Smooth muscle cell (in vitro differentiated cells): ENCODE results near the gene MSI2. TPM values are rescaled to one million over a fixed set of nuclear protein-coding genes. Genes with fewer than 3 reads are reported as not detected.

Source experiments
- DNase-seq: peaks from one replicate; lab custom pipeline; 2025; ENCODE audit not compliant: unreplicated experiment; lab: John Stamatoyannopoulos, UW
- H2AFZ ChIP-seq: fragments of 200-600 bp; sonication (generic); 2 replicates; pipeline ENCODE4 v1.6.0; 2016; ENCODE audit warnings: antibody characterized with exemption, low read depth, mild to moderate bottlenecking
- H3F3A ChIP-seq: fragments of 200-600 bp; sonication (generic); 2 replicates; pipeline ENCODE4 v1.6.0; 2017; ENCODE audit warnings: antibody characterized with exemption, low read depth
- H3K27ac ChIP-seq: fragments of 200-600 bp; sonication (generic); 2 replicates; pipeline ENCODE4 v1.5.1; 2016; ENCODE audit warnings: low read depth, mild to moderate bottlenecking
- H3K27me3 ChIP-seq: fragments of 200-600 bp; sonication (generic); 2 replicates; pipeline ENCODE4 v1.6.1; 2016; ENCODE audit warnings: low read depth, mild to moderate bottlenecking
- H3K36me3 ChIP-seq: fragments of 200-600 bp; sonication (generic); 2 replicates; pipeline ENCODE4 v1.5.1; 2016; ENCODE audit warnings: low read depth
- H3K4me1 ChIP-seq: fragments of 200-600 bp; sonication (generic); 2 replicates; pipeline ENCODE4 v1.5.1; 2016; ENCODE audit warnings: low read depth
- H3K4me2 ChIP-seq: fragments of 200-600 bp; sonication (generic); 2 replicates; pipeline ENCODE4 v1.6.0; 2016; ENCODE audit warnings: mild to moderate bottlenecking
- H3K4me3 ChIP-seq: fragments of 200-600 bp; sonication (generic); 2 replicates; pipeline ENCODE4 v1.5.1; 2016; ENCODE audit warnings: mild to moderate bottlenecking
- H3K79me2 ChIP-seq: fragments of 200-600 bp; sonication (generic); 2 replicates; pipeline ENCODE4 v1.6.0; 2016; ENCODE audit warnings: low read depth, mild to moderate bottlenecking
- H3K9ac ChIP-seq: fragments of 200-600 bp; sonication (generic); 2 replicates; pipeline ENCODE4 v1.6.0; 2016; ENCODE audit warnings: low read depth
- H3K9me3 ChIP-seq: fragments of 200-600 bp; sonication (generic); replicated peaks from 2 replicates; pipeline ENCODE4 v1.5.1; 2016; ENCODE audit warnings: low read depth
- H4K20me1 ChIP-seq: fragments of 200-600 bp; sonication (generic); 2 replicates; pipeline ENCODE4 v1.6.0; 2016; ENCODE audit warnings: low read depth
- CTCF ChIP-seq: fragments of 200-600 bp; sonication (generic); IDR thresholded peaks from 2 replicates; pipeline ENCODE4 v1.5.1; 2017; ENCODE audit warnings: borderline replicate concordance, mild to moderate bottlenecking, antibody characterized with exemption; ENCODE audit not compliant: insufficient read depth, poor library complexity, severe bottlenecking
- WGBS: methylation state at CpG from one replicate; pipeline ENCODE4 v1.1.7; 2016; ENCODE audit warnings: low lambda C conversion rate; 5-methylcytosine and 5-hydroxymethylcytosine counted together
- polyA plus RNA-seq: library from polyadenylated mRNA; unstranded; fragments of >200 nt; fragmentation: Nextera tagmentation; extraction: Ambion mirVana; gene quantifications from 2 replicates; pipeline ENCODE4 v1.2.1, GENCODE V29; 2016
- total RNA-seq: library from RNA; depleted of rRNA; stranded (reverse); fragments of >200 nt; gene quantifications from 2 replicates; pipeline ENCODE4 v1.2.3, GENCODE V29; 2014

The MSI2 gene
- total and polyA plus RNA-seq, 2 experiments from 2014 or later, result 5.7 to 36.5 TPM

GRCh38 chr17:57366558-57367351, 110.4 kb downstream of the MSI2 start:
- Histone ChIP-seq H3K4me3 (no peak overlapping the region), H3K9me3 (no peaks in the 10 kb centered on the region)
- no peak for TF ChIP-seq CTCF

GRCh38 chr17:57368637-57369336, 112.5 kb downstream of the MSI2 start:
- no peak for TF ChIP-seq CTCF
- H3F3A ChIP-seq, result peaks cover 13% of the 10 kb centered on the region
- no peak overlapping the region for H3K4me3 ChIP-seq
- 84% methylated on average over 6 of the region's 6 CpGs for WGBS
- peaks cover 10% of the 10 kb centered on the region for H3K79me2 ChIP-seq
- no peaks in the 10 kb centered on the region for H3K9me3 ChIP-seq
- peaks cover 4% of the 10 kb centered on the region for H4K20me1 ChIP-seq
- no peaks in the 10 kb centered on the region for H3K27me3 ChIP-seq
- no peak overlapping the region for H3K9ac ChIP-seq
- peak overlapping the region; percentile 87 for H3K27ac ChIP-seq
- H3K36me3 ChIP-seq, result no peaks in the 10 kb centered on the region
- H3K4me2 ChIP-seq, result no peak overlapping the region
- no peak overlapping the region for H2AFZ ChIP-seq
- DNase-seq, result no peak
- H3K4me1 ChIP-seq, result peaks cover 33% of the 10 kb centered on the region

More at GRCh38 chr17:57366558-57367351, 110.4 kb downstream of the MSI2 start:
- Histone ChIP-seq H3K36me3 (no peaks in the 10 kb centered on the region), H3K27me3 (no peaks in the 10 kb centered on the region), H3K4me2 (no peak overlapping the region), H3K27ac (no peak overlapping the region), H4K20me1 (peaks cover 5% of the 10 kb centered on the region), H3K4me1 (peaks cover 35% of the 10 kb centered on the region), H3K9ac (no peak overlapping the region), H3K79me2 (peaks cover 12% of the 10 kb centered on the region), H2AFZ (no peak overlapping the region), H3F3A (peaks cover 9% of the 10 kb centered on the region)
- 62% methylated on average over 13 of the region's 13 CpGs for WGBS
- DNase-seq, result no peak

GRCh38 chr17:57369509-57369945, 113.2 kb downstream of the MSI2 start:
- peaks cover 26% of the 10 kb centered on the region for H3K4me1 ChIP-seq
- H3K27ac ChIP-seq, result peak overlapping the region; percentile 87
- H3K27me3 ChIP-seq, result no peaks in the 10 kb centered on the region
- H3K4me2 ChIP-seq, result peak overlapping the region; percentile 51
- H4K20me1 ChIP-seq, result peaks cover 1% of the 10 kb centered on the region
- H2AFZ ChIP-seq, result no peak overlapping the region
- DNase-seq, result no peak
- H3K36me3 ChIP-seq, result no peaks in the 10 kb centered on the region
- no peak overlapping the region for H3K4me3 ChIP-seq
- peaks cover 15% of the 10 kb centered on the region for H3F3A ChIP-seq
- H3K79me2 ChIP-seq, result peaks cover 10% of the 10 kb centered on the region
- WGBS, result 54% methylated on average over 2 of the region's 2 CpGs
- H3K9me3 ChIP-seq, result no peaks in the 10 kb centered on the region
- peak overlapping the region; percentile 64 for H3K9ac ChIP-seq
- no peak for TF ChIP-seq CTCF
